GM12878 (cell line): ENCODE results near the gene ZNF451. TPM values are rescaled to one million over a fixed set of nuclear protein-coding genes. Genes with fewer than 3 reads are reported as not detected.

Experiments used
- ASH2L ChIP-seq: fragments of 300-600, 200-600 bp; sonication (generic); IDR thresholded peaks from 2 replicates; pipeline ENCODE4 v1.6.1; 2017; ENCODE audit warnings: low read depth, mild to moderate bottlenecking, borderline replicate concordance
- BCL11A ChIP-seq: IDR thresholded peaks from 2 replicates; pipeline ENCODE4 v1.6.1; 2011; ENCODE audit warnings: low read depth, low read length
- CHD2 ChIP-seq: IDR thresholded peaks from 2 replicates; pipeline ENCODE4 v1.6.1; 2011; ENCODE audit warnings: low read depth, low read length, improper control_type of control experiment, borderline replicate concordance
- EED ChIP-seq: sonication (generic); IDR thresholded peaks from 2 replicates; pipeline ENCODE4 v1.6.1; 2016; ENCODE audit warnings: antibody characterized with exemption, low read depth
- EGR1 ChIP-seq, 2 experiments: IDR thresholded peaks; 1 replicate in 1 of 2; 2 replicates in 1 of 2; pipeline ENCODE4 v1.6.1; 2011 to 2012; ENCODE audit warnings: low read depth in 2 of 2, low read length in 2 of 2, borderline replicate concordance in 1 of 2, mild to moderate bottlenecking in 1 of 2, moderate library complexity in 1 of 2
- FOS ChIP-seq: IDR thresholded peaks from 3 replicates; pipeline ENCODE4 v1.6.1; 2011; ENCODE audit warnings: borderline replicate concordance; ENCODE audit not compliant: insufficient read length; ENCODE audit errors: extremely low read depth
- GABPA ChIP-seq: IDR thresholded peaks from 2 replicates; pipeline ENCODE4 v1.6.1; 2014; ENCODE audit warnings: antibody characterized with exemption, low read depth, mild to moderate bottlenecking, inconsistent platforms
- HDAC6 ChIP-seq: fragments of 200-600 bp; sonication (generic); IDR thresholded peaks from one replicate; pipeline ENCODE4 v1.8.0; 2017; ENCODE audit warnings: antibody characterized with exemption; ENCODE audit not compliant: unreplicated experiment
- KDM1A ChIP-seq: fragments of 200-600 bp; sonication (generic); IDR thresholded peaks from 2 replicates; pipeline ENCODE4 v1.6.1; 2016; ENCODE audit warnings: borderline replicate concordance
- MYB ChIP-seq: fragments of 150-350 bp; IDR thresholded peaks from 2 replicates; pipeline ENCODE4 v1.6.1; 2014; ENCODE audit warnings: mild to moderate bottlenecking, low read depth, low read length, borderline replicate concordance
- NFXL1 ChIP-seq: fragments of 450-650 bp; IDR thresholded peaks from 2 replicates; pipeline ENCODE4 v1.6.1; 2017; ENCODE audit warnings: antibody characterized with exemption, mild to moderate bottlenecking, borderline replicate concordance
- NR2C1 ChIP-seq: fragments of 450-650 bp; IDR thresholded peaks from 2 replicates; pipeline ENCODE4 v1.6.1; 2017; ENCODE audit warnings: antibody characterized with exemption, mild to moderate bottlenecking, moderate library complexity
- POLR2AphosphoS2 ChIP-seq: IDR thresholded peaks from 2 replicates; pipeline ENCODE4 v1.6.1; 2011; ENCODE audit warnings: low read depth, mild to moderate bottlenecking, low read length, improper control_type of control experiment, moderate library complexity
- RBBP5 ChIP-seq: fragments of 200-600 bp; sonication (generic); conservative IDR thresholded peaks from 2 replicates; pipeline ENCODE4 v1.6.1; 2016
- RCOR1 ChIP-seq: conservative IDR thresholded peaks from 2 replicates; pipeline ENCODE4 v1.6.1; 2012; ENCODE audit warnings: low read depth, low read length, improper control_type of control experiment
- RELA ChIP-seq: fragments of 450-650 bp; IDR thresholded peaks from 2 replicates; pipeline ENCODE4 v1.8.0; 2014; ENCODE audit warnings: borderline replicate concordance; ENCODE audit not compliant: partially characterized antibody
- SMAD1 ChIP-seq: fragments of 450-650 bp; IDR thresholded peaks from 2 replicates; pipeline ENCODE4 v1.6.1; 2018; ENCODE audit warnings: mild to moderate bottlenecking, low read depth; ENCODE audit not compliant: partially characterized antibody
- SRF ChIP-seq, 2 experiments: IDR thresholded peaks; 2 replicates each; pipeline ENCODE4 v1.6.1; 2011; ENCODE audit warnings: low read depth in 2 of 2, low read length in 2 of 2, mild to moderate bottlenecking in 1 of 2, moderate library complexity in 1 of 2
- TCF12 ChIP-seq: IDR thresholded peaks from 2 replicates; pipeline ENCODE4 v1.6.1; 2011; ENCODE audit warnings: low read depth, mild to moderate bottlenecking, low read length
- ZNF207 ChIP-seq: fragments of 450-650 bp; IDR thresholded peaks from 2 replicates; pipeline ENCODE4 v1.6.1; 2014; ENCODE audit warnings: antibody characterized with exemption, mild to moderate bottlenecking, borderline replicate concordance
- polyA plus RNA-seq, 11 experiments: library from polyadenylated mRNA; depleted of rRNA in 4 of 11; unstranded in 6 of 11; stranded (reverse) in 5 of 11; fragments of >200 nt; fragmentation: Nextera tagmentation in 4 of 11; fragmentation: Illumina TruSeq in 1 of 11; extraction: Ambion mirVana in 4 of 11; extraction: Trizol in 1 of 11; gene quantifications; 1 replicate in 1 of 11; 2 replicates in 10 of 11; pipeline versions ENCODE4 v1.2.1 to v1.2.3, GENCODE V29; 2011 to 2016; ENCODE audit warnings: inconsistent platforms in 2 of 11, missing spikeins in 2 of 11, low read depth in 1 of 11
- total RNA-seq, 4 experiments: library from RNA; depleted of rRNA in 3 of 4; stranded (reverse); fragments of >200 nt in 3 of 4; fragmentation: Illumina TruSeq in 1 of 4; extraction: Trizol in 1 of 4; gene quantifications; 2 replicates each; pipeline versions ENCODE4 v1.2.1 to v1.2.3, GENCODE V29; 2013 to 2021
- TF ChIP-seq, protein P1 (sequence below): fragments of 450-650 bp; IDR thresholded peaks from 2 replicates; pipeline ENCODE4 v1.6.1; 2017; ENCODE audit warnings: mild to moderate bottlenecking, low read depth, inconsistent platforms; ENCODE audit not compliant: poor library complexity, severe bottlenecking
- TF ChIP-seq, protein P2 (sequence below): IDR thresholded peaks from 2 replicates; pipeline ENCODE4 v1.6.1; 2012; ENCODE audit warnings: low read depth, low read length, improper control_type of control experiment
- TF ChIP-seq, protein P3 (sequence below), 3 experiments: IDR thresholded peaks in 2 of 3; conservative IDR thresholded peaks in 1 of 3; 2 replicates each; pipeline ENCODE4 v1.5.1; 2011; ENCODE audit warnings: low read depth in 3 of 3, low read length in 3 of 3, mild to moderate bottlenecking in 3 of 3, control low read depth in 2 of 3, moderate library complexity in 2 of 3, inconsistent platforms in 1 of 3, mixed read lengths in 1 of 3; ENCODE audit not compliant: control insufficient read depth in 2 of 3, insufficient read depth in 1 of 3; ENCODE audit errors: extremely low read depth in 1 of 3
- TF ChIP-seq, protein P4 (sequence below): fragments of 450-650 bp; IDR thresholded peaks from 2 replicates; pipeline ENCODE4 v1.6.1; 2016; ENCODE audit warnings: mild to moderate bottlenecking

The ZNF451 gene
- total and polyA plus RNA-seq, 10 of the 15 experiments (the other 5 are each of a cell fraction or from before 2014, with no cell fraction given), result 6.5 to 44.4 (median 23.8) TPM

DNA sequence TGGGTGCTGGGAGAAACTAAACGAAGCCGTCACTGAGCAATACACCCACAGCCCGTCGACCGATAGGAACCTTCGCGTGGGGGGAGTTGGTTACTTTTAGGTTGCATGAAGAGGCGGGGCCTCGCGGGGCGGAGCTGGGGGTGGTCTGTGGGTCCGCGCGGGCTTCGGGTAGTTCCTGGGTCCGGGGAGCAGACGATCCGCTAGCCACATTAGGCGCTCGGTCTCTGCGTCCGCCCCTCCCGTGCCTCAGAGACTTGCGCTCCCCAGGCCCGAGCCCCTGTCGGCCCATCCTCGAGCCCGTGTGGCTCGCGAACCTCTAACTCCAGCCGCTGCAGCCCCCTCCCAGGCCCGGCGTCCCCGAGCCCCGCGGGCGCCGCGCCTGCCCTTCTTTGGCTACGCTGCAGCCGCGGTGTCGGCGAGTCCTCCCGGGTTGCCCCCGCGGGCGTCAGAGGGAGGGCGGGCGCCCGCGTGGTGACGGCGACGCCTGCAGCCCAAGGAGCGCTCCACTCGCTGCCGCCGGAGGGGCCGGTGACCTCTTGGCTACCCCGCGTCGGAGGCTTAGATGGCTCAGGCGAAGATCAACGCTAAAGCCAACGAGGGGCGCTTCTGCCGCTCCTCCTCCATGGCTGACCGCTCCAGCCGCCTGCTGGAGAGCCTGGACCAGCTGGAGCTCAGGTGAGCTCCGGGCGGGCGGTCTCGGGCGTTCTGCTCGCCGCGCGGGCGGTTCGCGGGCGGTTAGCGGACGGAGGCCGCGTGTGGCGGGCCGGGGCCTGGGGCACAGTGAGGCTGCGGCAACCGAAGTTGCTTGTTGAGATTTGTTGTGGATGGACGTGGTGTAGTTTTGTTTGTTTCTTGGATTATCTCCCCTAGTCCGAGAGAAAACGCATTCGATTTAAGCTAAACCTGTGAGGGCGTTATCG lies 82.4 kb downstream of the ZNF451 start, which contains the start of gene BAG2 (continued):
- peak; percentile 92 for TF ChIP-seq POLR2AphosphoS2
- no peak for TF ChIP-seq NFXL1
- TF ChIP-seq NR2C1, result peak; percentile 65
- TF ChIP-seq HDAC6, result peak; percentile 17
- peak; percentile 91 for TF ChIP-seq ZNF207
- TF ChIP-seq GABPA, result no peak
- TF ChIP-seq CHD2, result peak; percentile 48; the same call in 1 of the 2 replicates
- TF ChIP-seq MYB, result no peak
- no peak for TF ChIP-seq BCL11A
- peak; percentile 75 for TF ChIP-seq TCF12
- TF ChIP-seq, protein P1, sequence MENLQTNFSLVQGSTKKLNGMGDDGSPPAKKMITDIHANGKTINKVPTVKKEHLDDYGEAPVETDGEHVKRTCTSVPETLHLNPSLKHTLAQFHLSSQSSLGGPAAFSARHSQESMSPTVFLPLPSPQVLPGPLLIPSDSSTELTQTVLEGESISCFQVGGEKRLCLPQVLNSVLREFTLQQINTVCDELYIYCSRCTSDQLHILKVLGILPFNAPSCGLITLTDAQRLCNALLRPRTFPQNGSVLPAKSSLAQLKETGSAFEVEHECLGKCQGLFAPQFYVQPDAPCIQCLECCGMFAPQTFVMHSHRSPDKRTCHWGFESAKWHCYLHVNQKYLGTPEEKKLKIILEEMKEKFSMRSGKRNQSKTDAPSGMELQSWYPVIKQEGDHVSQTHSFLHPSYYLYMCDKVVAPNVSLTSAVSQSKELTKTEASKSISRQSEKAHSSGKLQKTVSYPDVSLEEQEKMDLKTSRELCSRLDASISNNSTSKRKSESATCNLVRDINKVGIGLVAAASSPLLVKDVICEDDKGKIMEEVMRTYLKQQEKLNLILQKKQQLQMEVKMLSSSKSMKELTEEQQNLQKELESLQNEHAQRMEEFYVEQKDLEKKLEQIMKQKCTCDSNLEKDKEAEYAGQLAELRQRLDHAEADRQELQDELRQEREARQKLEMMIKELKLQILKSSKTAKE, result no peak
- TF ChIP-seq EGR1 (IDR thresholded peaks at IDR 0.05; ENCODE audit: borderline replicate concordance in 1 of 2, low read depth in 2 of 2, low read length in 2 of 2), result peak in 1 of 2 experiments; percentile 25; a peak in 2 of 3 replicates
- no peak for TF ChIP-seq KDM1A
- no peak for TF ChIP-seq ASH2L
- TF ChIP-seq, protein P2, sequence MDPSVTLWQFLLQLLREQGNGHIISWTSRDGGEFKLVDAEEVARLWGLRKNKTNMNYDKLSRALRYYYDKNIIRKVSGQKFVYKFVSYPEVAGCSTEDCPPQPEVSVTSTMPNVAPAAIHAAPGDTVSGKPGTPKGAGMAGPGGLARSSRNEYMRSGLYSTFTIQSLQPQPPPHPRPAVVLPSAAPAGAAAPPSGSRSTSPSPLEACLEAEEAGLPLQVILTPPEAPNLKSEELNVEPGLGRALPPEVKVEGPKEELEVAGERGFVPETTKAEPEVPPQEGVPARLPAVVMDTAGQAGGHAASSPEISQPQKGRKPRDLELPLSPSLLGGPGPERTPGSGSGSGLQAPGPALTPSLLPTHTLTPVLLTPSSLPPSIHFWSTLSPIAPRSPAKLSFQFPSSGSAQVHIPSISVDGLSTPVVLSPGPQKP, result no peak
- TF ChIP-seq SMAD1, result peak; percentile 37
- TF ChIP-seq FOS, result no peak
- TF ChIP-seq EED, result no peak
- TF ChIP-seq SRF (IDR thresholded peaks at IDR 0.05; ENCODE audit: low read depth in 2 of 2, low read length in 2 of 2), result peak; percentile 81 to 88
- TF ChIP-seq, protein P3, sequence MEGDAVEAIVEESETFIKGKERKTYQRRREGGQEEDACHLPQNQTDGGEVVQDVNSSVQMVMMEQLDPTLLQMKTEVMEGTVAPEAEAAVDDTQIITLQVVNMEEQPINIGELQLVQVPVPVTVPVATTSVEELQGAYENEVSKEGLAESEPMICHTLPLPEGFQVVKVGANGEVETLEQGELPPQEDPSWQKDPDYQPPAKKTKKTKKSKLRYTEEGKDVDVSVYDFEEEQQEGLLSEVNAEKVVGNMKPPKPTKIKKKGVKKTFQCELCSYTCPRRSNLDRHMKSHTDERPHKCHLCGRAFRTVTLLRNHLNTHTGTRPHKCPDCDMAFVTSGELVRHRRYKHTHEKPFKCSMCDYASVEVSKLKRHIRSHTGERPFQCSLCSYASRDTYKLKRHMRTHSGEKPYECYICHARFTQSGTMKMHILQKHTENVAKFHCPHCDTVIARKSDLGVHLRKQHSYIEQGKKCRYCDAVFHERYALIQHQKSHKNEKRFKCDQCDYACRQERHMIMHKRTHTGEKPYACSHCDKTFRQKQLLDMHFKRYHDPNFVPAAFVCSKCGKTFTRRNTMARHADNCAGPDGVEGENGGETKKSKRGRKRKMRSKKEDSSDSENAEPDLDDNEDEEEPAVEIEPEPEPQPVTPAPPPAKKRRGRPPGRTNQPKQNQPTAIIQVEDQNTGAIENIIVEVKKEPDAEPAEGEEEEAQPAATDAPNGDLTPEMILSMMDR (IDR thresholded peaks at IDR 0.05 in 2 of 3, conservative IDR thresholded peaks at IDR 0.05 in 1 of 3; ENCODE audit: control insufficient read depth in 2 of 3, extremely low read depth in 1 of 3, insufficient read depth in 1 of 3, low read depth in 3 of 3, low read length in 3 of 3), result 0 out of 6 replicates have a peak, but pooled peaks have one; percentile 10 to 19 (median 18)
- TF ChIP-seq RELA, result peak; percentile 41
- TF ChIP-seq, protein P4, sequence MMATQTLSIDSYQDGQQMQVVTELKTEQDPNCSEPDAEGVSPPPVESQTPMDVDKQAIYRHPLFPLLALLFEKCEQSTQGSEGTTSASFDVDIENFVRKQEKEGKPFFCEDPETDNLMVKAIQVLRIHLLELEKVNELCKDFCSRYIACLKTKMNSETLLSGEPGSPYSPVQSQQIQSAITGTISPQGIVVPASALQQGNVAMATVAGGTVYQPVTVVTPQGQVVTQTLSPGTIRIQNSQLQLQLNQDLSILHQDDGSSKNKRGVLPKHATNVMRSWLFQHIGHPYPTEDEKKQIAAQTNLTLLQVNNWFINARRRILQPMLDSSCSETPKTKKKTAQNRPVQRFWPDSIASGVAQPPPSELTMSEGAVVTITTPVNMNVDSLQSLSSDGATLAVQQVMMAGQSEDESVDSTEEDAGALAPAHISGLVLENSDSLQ, result no peak
- no peak for TF ChIP-seq RBBP5
- TF ChIP-seq RCOR1, result peak; percentile 79; the same call in 1 of the 2 replicates
